K562 (cell line): ENCODE data around the gene STON2. TPM values are rescaled to one million over a fixed set of nuclear protein-coding genes. Genes with fewer than 3 reads are reported as not detected.

Experiments
- ATAC-seq: fragments of 200-7000 bp; cut with Tn5 transposase; 3 replicates; pipeline ENCODE4 v1.9.1; 2020; ENCODE audit warnings: moderate library complexity
- BruUV-seq: library from RNA; stranded (reverse); fragments of 400-500 nt; replicated peaks from 2 replicates; lab custom pipeline; 2021; lab: Mats Ljungman, UMichigan
- CTCF ChIA-PET: fragments of 300-600 bp; formaldehyde crosslinking; extraction: SDS; loops from one replicate; lab custom pipeline; 2021; ENCODE audit warnings: low intra/inter-chr PET ratio; lab: Yijun Ruan, JAX
- POLR2A ChIA-PET: fragments of 300-600, 350-650 bp; sonication (Branson Sonifier 250); formaldehyde crosslinking; extraction: SDS; loops from one replicate; lab custom pipeline; 2021; ENCODE audit warnings: antibody characterized with exemption, inconsistent platforms; lab: Yijun Ruan, JAX
- DNase-seq, 4 experiments: peaks; one replicate each; pipeline versions ENCODE4 v3.0.0 to v3.0.0-alpha.2; 2011 to 2018; ENCODE audit warnings: low spot score in 3 of 4, mixed read lengths in 3 of 4; ENCODE audit errors: extremely low read depth in 1 of 4
- FAIRE-seq: peaks from 2 replicates; lab custom pipeline; 2011; peaks lifted over from hg19 to GRCh38; lab: Jason Lieb, UNC
- H2AFZ ChIP-seq: 2 replicates; pipeline ENCODE4 v1.6.0; 2011; ENCODE audit warnings: low read depth, low read length, control low read depth, inconsistent platforms
- H3K27ac ChIP-seq: fragments of 200-600 bp; 3 replicates; pipeline ENCODE4 v1.8.0; 2011; ENCODE audit warnings: low read depth, mild to moderate bottlenecking, control low read depth, inconsistent platforms, low read length, moderate library complexity, mixed read lengths; ENCODE audit errors: extremely low read depth
- H3K27me3 ChIP-seq, 2 experiments: fragments of 300-600 bp in 1 of 2; 2 replicates in 1 of 2; 3 replicates in 1 of 2; pipeline versions ENCODE4 v1.6.0 to v1.8.0; 2011; ENCODE audit warnings: inconsistent platforms in 2 of 2, low read length in 2 of 2, mild to moderate bottlenecking in 1 of 2, mixed read lengths in 1 of 2, moderate library complexity in 1 of 2; ENCODE audit not compliant: control insufficient read depth in 2 of 2, insufficient read depth in 2 of 2
- H3K36me3 ChIP-seq: fragments of 300-600 bp; 3 replicates; pipeline ENCODE4 v1.8.0; 2011; ENCODE audit warnings: mild to moderate bottlenecking, low read length, inconsistent platforms; ENCODE audit not compliant: control insufficient read depth, insufficient read depth
- H3K4me1 ChIP-seq, 2 experiments: fragments of 200-600 bp in 1 of 2; replicated peaks in 1 of 2; 2 replicates in 1 of 2; 3 replicates in 1 of 2; pipeline versions ENCODE4 v1.5.1 to v1.8.0; 2011; ENCODE audit warnings: inconsistent platforms in 2 of 2, low read length in 2 of 2, mild to moderate bottlenecking in 1 of 2, mixed read lengths in 1 of 2, moderate library complexity in 1 of 2; ENCODE audit not compliant: control insufficient read depth in 2 of 2, insufficient read depth in 2 of 2
- H3K4me2 ChIP-seq: 2 replicates; pipeline ENCODE4 v1.6.1; 2011; ENCODE audit warnings: low read length, control low read depth, inconsistent platforms, mixed read lengths; ENCODE audit not compliant: insufficient read depth
- H3K4me3 ChIP-seq: fragments of 200-600 bp; sonication (generic), shearing (Covaris generic); 2 replicates; pipeline ENCODE4 v1.5.1; 2016; ENCODE audit warnings: control low read depth, inconsistent platforms
- H3K79me2 ChIP-seq: fragments of 200-600 bp; 3 replicates; pipeline ENCODE4 v1.8.0; 2011; ENCODE audit warnings: low read length, inconsistent platforms; ENCODE audit not compliant: control insufficient read depth, insufficient read depth
- H3K9ac ChIP-seq, 2 experiments: 2 replicates each; pipeline versions ENCODE4 v1.6.0 to v1.6.1; 2011; ENCODE audit warnings: low read depth in 2 of 2, low read length in 2 of 2, control low read depth in 1 of 2, inconsistent platforms in 1 of 2, mild to moderate bottlenecking in 1 of 2, mixed read lengths in 1 of 2; ENCODE audit not compliant: insufficient read depth in 1 of 2
- H3K9me1 ChIP-seq: one replicate; pipeline ENCODE4 v1.6.0; 2011; ENCODE audit warnings: inconsistent platforms, mild to moderate bottlenecking, low read length, moderate library complexity; ENCODE audit not compliant: control insufficient read depth, insufficient read depth
- H3K9me3 ChIP-seq: replicated peaks from 2 replicates; pipeline ENCODE4 v1.5.1; 2011; ENCODE audit warnings: low read depth, low read length, inconsistent platforms; ENCODE audit not compliant: control insufficient read depth, insufficient read depth
- H4K20me1 ChIP-seq: replicated peaks from 2 replicates; pipeline ENCODE4 v1.6.1; 2011; ENCODE audit warnings: low read length, inconsistent platforms, mixed read lengths; ENCODE audit not compliant: control insufficient read depth, insufficient read depth
- BCL6 ChIP-seq: fragments of 250-450 bp; sonication (Bioruptor Pico); IDR thresholded peaks from 2 replicates; pipeline ENCODE4 v1.4.0; 2020
- BDP1 ChIP-seq: IDR thresholded peaks from 3 replicates; pipeline ENCODE4 v1.6.1; 2011; ENCODE audit not compliant: insufficient read length, insufficient read depth
- KLF16 ChIP-seq: IDR thresholded peaks from 2 replicates; pipeline ENCODE4 v1.6.1; 2016; ENCODE audit warnings: antibody characterized with exemption
- NCOA4 ChIP-seq: fragments of 450-650 bp; IDR thresholded peaks from 2 replicates; pipeline ENCODE4 v1.6.1; 2018; ENCODE audit warnings: mild to moderate bottlenecking; ENCODE audit not compliant: partially characterized antibody
- NR2F6 ChIP-seq: fragments of 450-650 bp; formaldehyde crosslinking; IDR thresholded peaks from 2 replicates; pipeline ENCODE4 v1.4.0; 2020; ENCODE audit warnings: mild to moderate bottlenecking
- PRDM10 ChIP-seq: fragments of 450-650 bp; IDR thresholded peaks from 2 replicates; pipeline ENCODE4 v1.6.1; 2018; ENCODE audit not compliant: partially characterized antibody
- PREB ChIP-seq: sonication (generic); formaldehyde crosslinking; IDR thresholded peaks from 2 replicates; pipeline ENCODE4 v1.8.1; 2023; ENCODE audit warnings: mild to moderate bottlenecking, missing genetic modification reagents
- PRMT5 ChIP-seq: sonication (generic); formaldehyde crosslinking; IDR thresholded peaks from 2 replicates; pipeline ENCODE4 v1.5.0; 2020; ENCODE audit warnings: missing genetic modification reagents
- SAP30 ChIP-seq: fragments of 200-600 bp; sonication (generic); IDR thresholded peaks from 2 replicates; pipeline ENCODE4 v1.6.1; 2012; ENCODE audit warnings: borderline replicate concordance, low read depth, mild to moderate bottlenecking, moderate library complexity, low read length, control low read depth, inconsistent platforms; ENCODE audit not compliant: insufficient read depth, poor library complexity, severe bottlenecking
- SP2 ChIP-seq: IDR thresholded peaks from 2 replicates; pipeline ENCODE4 v1.6.1; 2011; ENCODE audit warnings: mild to moderate bottlenecking, low read depth, low read length, moderate library complexity; ENCODE audit not compliant: poor library complexity, severe bottlenecking; ENCODE audit errors: extremely low read depth
- ZNF175 ChIP-seq: fragments of 200-800 bp; sonication (Bioruptor generic); IDR thresholded peaks from 2 replicates; pipeline ENCODE4 v1.6.1; 2016; ENCODE audit warnings: low read depth, mild to moderate bottlenecking, missing genetic modification characterization, missing compliant biosample characterization
- WGBS: fragments of 100-300 bp; shearing (Covaris generic); methylation state at CpG from one replicate; pipeline ENCODE4 v1.1.6; 2016; ENCODE audit warnings: low coverage, mixed read lengths; ENCODE audit not compliant: insufficient coverage; ENCODE audit errors: missing lambda C conversion rate; 5-methylcytosine and 5-hydroxymethylcytosine counted together
- in situ Hi-C: fragments of 300-500 bp; cut with MboI; formaldehyde crosslinking; loops from 4 replicates; pipeline ENCODE4 v1.15.0; 2018; ENCODE audit warnings: inconsistent platforms, mixed read lengths
- intact Hi-C: fragments of 100-400 bp; cut with micrococcal nuclease; formaldehyde crosslinking; loops from 2 replicates; pipeline ENCODE4 v1.14.2; 2022
- polyA plus RNA-seq, 8 experiments: library from polyadenylated mRNA; depleted of rRNA in 4 of 8; stranded (reverse) in 5 of 8; unstranded in 3 of 8; fragments of >200 nt; fragmentation: Nextera tagmentation in 2 of 8; fragmentation: Illumina TruSeq in 1 of 8; extraction: Ambion mirVana in 2 of 8; extraction: Trizol in 1 of 8; gene quantifications; 2 replicates each; pipeline versions ENCODE4 v1.2.1 to v1.2.3, GENCODE V29; 2011 to 2014; ENCODE audit warnings: inconsistent platforms in 1 of 8, missing spikeins in 1 of 8
- total RNA-seq, 7 experiments: library from RNA; depleted of rRNA in 6 of 7; stranded (reverse); fragments of >200 nt in 6 of 7; fragmentation: Illumina TruSeq in 2 of 7; extraction: Trizol in 2 of 7; gene quantifications; 2 replicates each; pipeline versions ENCODE4 v1.2.1 to v1.2.3, GENCODE V29; 2011 to 2021; ENCODE audit warnings: low replicate concordance in 1 of 7
- TF ChIP-seq, protein P1 (sequence below): fragments of 250-450 bp; sonication (Bioruptor Pico); IDR thresholded peaks from 2 replicates; pipeline ENCODE4 v1.5.1; 2021; ENCODE audit warnings: mild to moderate bottlenecking

Gene STON2
- total and polyA plus RNA-seq, 9 of the 15 experiments (the other 6 are each of a cell fraction or from before 2014, with no cell fraction given), result 7.8 to 99.3 (median 53.5) TPM

DNA sequence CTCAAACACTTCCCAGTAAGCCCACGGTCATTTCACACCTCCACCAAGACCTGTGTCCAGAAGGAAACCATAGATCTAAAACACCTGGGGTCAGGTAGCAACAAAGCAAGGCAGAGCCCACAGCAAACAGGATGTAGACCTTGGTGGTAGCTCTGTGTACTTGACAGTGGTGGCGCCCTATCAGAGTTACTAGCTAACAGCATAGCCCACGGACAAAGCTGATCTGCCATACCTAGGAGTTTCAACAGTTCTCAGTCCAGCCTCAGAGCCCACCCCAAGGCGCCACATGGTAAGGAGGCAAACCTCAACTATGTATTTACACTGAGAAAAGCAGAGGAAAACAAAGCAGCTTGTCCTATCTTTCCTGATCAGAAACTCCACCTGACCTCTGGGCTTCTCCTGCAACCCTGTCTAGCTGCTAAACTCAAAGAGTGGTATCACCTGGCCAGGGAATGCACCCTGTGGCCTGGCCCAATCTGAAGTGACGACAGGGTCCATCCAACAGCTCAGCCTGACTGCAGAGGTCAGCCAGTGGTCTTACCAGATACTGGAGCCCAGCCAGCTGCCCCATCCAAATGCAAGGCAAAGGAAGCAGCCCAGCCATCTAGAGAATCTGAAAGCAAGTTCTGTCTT is 46.3 kb downstream of the STON2 start:
- no peak for TF ChIP-seq BDP1
- no peak for TF ChIP-seq PRMT5 (CRISPR knock-in tag)
- no peak for TF ChIP-seq BCL6 (CRISPR knock-in tag)
- no peak for TF ChIP-seq SAP30
- TF ChIP-seq, protein P1, sequence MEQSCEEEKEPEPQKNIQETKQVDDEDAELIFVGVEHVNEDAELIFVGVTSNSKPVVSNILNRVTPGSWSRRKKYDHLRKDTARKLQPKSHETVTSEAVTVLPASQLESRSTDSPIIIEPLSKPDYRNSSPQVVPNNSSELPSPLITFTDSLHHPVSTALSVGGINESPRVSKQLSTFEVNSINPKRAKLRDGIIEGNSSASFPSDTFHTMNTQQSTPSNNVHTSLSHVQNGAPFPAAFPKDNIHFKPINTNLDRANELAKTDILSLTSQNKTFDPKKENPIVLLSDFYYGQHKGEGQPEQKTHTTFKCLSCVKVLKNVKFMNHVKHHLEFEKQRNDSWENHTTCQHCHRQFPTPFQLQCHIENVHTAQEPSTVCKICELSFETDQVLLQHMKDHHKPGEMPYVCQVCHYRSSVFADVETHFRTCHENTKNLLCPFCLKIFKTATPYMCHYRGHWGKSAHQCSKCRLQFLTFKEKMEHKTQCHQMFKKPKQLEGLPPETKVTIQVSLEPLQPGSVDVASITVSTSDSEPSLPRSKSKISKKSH, result no peak
- no peak for TF ChIP-seq SP2
- TF ChIP-seq PREB (CRISPR knock-in tag), result no peak
- no peak for TF ChIP-seq NR2F6 (CRISPR knock-in tag)
- TF ChIP-seq NCOA4, result no peak
- TF ChIP-seq PRDM10, result no peak
- no peak for TF ChIP-seq KLF16
- no peak for TF ChIP-seq ZNF175 (CRISPR knock-in tag)
- TF ChIP-seq, all 486 proteins: peak for 0
- Histone ChIP-seq H4K20me1 (peaks cover 3% of the 10 kb centered on the region; the same call in 1 of the 2 replicates), H3K27ac (no peak overlapping the region), H2AFZ (no peak overlapping the region), H3K27me3 (no peaks in the 10 kb centered on the region), H3K4me3 (no peak overlapping the region), H3K36me3 (0 out of 3 replicates have a peak, but pooled peaks cover 5% of the 10 kb centered on the region), H3K9ac (peak overlapping the region in 1 of 2 experiments; percentile 26; a peak in 1 of 4 replicates), H3K4me1 (peaks cover 0 to 5% of the 10 kb centered on the region in 2 experiments; a peak in 1 of 5 replicates), H3K9me1 (peaks cover 6% of the 10 kb centered on the region), H3K4me2 (no peak overlapping the region), H3K9me3 (no peaks in the 10 kb centered on the region), H3K79me2 (peaks cover 73% of the 10 kb centered on the region)
- 42% methylated on average over 5 of the region's 5 CpGs for WGBS
- FAIRE-seq, result no peak
- intact Hi-C loops, result no loop called here
- BruUV-seq, result no TSS peak
- ChIA-PET POLR2A (no interaction called here), CTCF (no interaction called here)
- peak in 1 of 4 experiments; percentile 6 for DNase-seq
- ATAC-seq, result peak; percentile 76
- in situ Hi-C loops, result no loop called here
